Measurements from ENCODE around the gene FSTL4.

DNA sequence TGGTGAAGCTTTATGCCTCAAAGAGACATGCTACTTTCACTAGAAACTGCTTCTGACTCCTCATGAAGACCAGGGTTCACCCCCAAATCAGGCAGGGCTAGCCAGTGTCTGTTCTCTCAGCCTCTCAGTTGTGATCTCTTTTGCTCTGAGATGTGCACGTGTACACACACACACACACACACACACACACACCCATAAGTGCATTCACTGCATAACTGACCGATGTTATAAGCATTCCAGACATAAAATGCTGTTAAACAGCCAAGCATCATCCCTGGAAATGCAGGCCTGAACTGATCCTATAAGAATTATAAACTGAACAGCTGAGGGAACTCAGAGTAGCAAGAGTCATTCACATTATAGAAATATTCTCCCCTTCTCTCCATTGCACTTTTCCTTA is 85.0 kb downstream of the FSTL4 start:
- TF ChIP-seq, protein P1, sequence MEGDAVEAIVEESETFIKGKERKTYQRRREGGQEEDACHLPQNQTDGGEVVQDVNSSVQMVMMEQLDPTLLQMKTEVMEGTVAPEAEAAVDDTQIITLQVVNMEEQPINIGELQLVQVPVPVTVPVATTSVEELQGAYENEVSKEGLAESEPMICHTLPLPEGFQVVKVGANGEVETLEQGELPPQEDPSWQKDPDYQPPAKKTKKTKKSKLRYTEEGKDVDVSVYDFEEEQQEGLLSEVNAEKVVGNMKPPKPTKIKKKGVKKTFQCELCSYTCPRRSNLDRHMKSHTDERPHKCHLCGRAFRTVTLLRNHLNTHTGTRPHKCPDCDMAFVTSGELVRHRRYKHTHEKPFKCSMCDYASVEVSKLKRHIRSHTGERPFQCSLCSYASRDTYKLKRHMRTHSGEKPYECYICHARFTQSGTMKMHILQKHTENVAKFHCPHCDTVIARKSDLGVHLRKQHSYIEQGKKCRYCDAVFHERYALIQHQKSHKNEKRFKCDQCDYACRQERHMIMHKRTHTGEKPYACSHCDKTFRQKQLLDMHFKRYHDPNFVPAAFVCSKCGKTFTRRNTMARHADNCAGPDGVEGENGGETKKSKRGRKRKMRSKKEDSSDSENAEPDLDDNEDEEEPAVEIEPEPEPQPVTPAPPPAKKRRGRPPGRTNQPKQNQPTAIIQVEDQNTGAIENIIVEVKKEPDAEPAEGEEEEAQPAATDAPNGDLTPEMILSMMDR (IDR thresholded peaks at IDR 0.05), result no peak
- TF ChIP-seq POLR2AphosphoS5 (IDR thresholded peaks at IDR 0.05; ENCODE audit: low read depth, low read length), result no peak

Data from SK-N-SH (cell line).